ENCODE measurements around the gene UBE2L5.
"Not testable (repeated sequence)": the region's sequence is repeated elsewhere in the genome, so short reads cannot be mapped to it uniquely, and the experiment has no call there.

The UBE2L5 gene

DNA sequence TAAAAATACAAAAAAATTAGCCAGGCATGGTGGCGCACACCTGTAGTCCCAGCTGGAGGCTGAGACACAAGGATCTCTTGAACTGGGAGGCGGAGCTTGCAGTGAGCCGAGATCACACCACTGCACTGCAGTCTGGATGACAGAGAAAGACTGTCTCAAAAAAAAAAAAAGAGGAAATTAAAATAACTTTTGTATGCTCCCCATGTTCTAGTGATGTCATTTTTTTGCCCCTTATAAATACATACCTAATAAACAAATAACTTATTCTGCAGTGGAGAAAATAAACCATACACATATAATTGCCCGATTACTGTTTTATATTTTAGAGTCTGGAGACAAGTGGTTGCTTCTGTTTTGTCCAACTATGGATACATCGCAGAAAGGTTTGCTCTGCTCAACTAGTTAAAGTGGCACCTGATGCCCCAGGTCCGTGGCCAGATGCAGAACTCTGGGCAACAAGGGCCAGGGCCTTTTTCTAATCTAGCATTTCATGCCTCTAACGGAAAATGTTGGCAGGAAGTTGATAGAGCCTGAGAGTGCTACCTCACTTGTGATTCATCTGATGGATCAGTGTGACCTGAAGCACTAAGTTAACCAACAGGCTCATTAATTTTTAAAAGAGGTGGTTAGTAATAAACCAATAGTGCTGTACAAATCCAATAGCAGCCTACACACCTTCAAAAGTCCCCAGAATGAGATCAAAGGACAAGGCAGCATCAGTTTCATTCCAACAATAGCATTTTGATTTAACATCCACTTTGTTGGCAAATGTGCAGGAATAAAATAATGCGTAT, 18.8 kb downstream of the UBE2L5 start:
- DNase-seq = no peak

DNA sequence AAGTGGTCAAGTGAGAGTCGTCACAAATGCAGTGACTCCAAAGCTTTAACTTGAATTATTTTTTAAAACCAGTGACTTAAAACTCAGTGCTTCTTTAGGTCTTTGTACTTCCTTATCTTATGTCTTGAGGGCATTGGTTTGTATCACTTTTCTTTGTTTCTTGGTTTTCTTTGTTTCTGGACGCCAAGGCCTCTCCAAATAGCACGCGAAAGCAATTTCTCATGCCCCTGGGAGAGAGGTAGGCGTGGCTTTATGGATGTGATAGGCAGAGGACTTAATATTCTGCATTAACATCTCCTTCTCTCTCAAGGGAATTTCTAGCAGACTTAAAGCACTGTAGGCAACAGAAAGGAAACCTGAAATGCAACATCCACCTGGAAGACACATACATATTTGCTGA, 20.6 kb downstream of the UBE2L5 start:
- no peak for DNase-seq

DNA sequence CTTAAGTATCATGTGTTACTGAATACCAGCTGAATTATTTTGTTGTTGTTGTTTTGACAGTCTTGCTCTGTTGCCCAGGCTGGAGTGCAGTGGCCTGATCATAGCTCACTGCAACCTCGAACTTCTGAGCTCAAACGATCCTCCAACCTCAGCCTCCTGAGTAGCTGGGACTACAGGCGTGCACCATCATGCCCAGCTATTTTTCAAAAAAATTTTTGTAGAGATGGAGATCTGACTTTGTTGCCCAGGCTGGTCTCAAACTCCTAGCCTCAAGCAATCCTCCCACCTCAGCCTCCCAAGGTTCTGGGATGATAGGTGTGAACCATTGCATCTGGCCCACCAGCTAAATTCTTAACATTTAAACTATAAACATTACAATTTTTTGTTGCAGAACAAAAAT, 21.2 kb downstream of the UBE2L5 start:
- not testable (repeated sequence) for DNase-seq

DNA sequence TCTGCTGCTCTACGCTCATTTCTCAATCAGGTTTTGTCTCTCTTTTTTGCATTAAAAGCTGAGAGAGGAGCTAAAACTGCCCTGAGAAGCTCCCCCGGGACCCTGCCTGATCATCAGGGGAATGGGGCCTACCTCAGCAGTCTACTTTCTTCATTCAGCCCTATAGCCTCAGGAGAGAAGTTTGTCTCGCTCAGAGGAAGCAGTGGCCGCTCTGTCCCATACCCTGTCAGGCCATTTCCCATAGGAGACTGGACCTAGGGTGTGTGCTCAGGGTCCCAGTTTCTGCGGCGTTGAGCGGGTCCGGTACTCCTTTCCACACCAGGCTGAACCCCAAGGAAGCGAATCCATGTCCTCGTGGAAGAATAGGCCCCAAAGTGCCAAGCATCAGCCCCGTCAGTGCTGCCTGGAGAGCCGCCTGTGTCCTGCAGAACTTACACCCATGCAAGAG, 21.7 kb downstream of the UBE2L5 start:
- DNase-seq = no peak

DNA sequence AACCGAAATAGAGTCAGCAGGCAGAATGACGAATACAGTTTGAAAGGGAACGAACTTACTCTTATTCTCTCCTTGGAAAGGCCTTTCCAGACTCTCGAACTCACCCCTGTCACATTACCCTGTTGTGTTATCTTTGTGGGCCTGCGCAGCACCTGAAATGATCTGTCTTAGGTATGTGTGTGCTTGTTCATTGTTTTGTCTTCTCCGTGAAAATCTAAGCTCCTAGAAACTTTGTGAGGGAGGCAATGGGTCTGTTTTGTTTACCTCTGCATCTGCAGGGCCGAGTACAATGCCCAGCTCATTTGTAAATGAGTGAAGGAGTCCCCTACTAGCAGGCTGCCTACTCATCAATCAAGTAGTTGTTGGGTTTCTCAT, 23.8 kb downstream of the UBE2L5 start:
- no peak for DNase-seq

DNA sequence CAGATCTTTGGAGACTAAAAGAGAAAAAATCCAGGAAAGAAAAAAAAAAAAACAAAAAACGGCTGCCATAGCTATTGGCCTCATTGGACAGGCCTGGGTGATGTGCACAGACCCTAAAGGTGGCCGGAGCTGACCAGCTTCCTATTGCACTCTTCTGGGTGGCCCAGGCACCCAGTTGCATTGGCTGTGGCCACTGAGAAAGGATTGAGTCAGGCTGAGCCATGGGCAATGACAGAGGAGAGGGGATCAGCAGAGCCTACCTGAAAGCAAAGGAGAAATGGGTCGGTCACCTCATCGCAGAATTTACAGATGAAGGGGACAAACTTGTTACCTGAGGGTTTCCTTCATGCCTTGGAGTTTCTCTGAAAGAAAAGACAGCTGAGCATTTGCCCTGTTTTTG, 26.1 kb downstream of the UBE2L5 start:
- no peak for DNase-seq

DNA sequence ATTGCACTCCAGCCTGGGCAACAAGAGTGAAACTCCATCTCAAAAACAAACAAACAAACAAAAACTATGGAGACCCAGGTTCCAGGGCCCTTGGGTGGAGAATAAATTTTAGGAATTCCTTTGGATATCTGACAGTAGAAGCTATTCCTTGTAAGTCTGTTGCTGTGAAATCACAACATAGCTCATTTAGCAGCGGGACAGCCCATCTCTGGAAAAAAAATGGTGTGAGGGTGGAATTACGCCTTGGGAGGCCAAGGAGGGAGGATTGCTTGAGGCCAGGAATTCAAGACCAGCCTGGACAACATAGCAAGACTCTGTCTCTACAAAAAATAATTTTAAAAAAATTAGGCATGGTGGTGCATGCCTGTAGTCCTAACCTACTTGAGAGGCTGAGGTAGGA, 27.8 kb downstream of the UBE2L5 start:
- no peak for DNase-seq

DNA sequence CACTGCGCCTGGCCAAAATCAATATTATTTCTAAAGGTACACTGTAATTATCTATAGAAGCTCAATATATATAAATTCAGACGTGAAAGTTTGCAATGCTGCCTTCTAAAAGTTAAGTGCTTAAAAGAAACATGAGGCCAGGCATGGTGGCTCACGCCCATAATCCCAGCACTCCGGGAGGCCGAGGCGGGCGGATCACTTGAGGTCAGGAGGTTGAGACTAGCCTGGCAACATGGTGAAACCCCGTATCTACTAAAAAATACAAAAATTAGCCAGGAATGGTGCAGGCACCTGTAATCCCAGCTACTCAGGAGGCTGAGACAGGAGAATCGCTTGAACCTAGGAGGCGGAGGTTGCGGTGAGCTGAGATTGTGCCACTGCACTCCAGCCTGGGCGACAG, 29.2 kb downstream of the UBE2L5 start:
- DNase-seq = not testable (repeated sequence)

DNA sequence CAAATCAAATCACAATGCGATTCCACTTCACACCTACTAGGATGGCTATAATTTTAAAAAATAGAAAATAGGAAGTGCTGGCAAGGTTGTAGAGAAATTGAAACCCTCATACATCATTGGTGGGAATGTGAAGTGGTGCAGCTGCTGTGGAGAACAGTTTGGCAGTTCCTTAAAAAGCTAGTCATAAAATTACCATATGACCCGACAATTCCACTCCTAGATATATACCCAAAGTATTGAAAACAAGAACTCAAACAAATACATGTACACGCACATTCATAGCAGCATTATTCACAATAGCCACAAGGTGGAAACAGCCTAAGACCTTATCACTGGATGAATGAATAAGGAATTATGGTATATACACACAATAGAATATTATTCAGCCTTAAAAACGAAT, 31.4 kb downstream of the UBE2L5 start:
- peak; percentile 34 for DNase-seq

DNA sequence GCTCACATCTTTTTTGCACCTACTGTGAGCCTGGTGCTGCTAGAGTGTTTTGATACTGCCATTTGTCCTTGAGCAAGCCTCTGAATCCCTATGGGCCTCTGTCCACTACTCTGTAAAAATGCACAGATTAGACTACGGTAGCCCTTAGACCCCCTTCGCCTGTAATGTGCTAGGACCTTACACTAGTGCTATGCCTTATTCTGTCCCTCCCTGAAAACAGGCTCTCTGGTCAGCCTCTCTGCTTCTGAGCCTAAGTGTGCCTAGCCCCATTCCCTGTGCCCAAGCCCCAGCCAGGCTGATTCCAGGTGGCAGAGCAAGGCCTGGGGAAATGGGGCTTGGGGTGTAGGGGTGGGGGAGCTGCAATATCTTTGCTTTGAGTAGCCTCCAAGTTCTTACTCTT, 32.7 kb downstream of the UBE2L5 start:
- DNase-seq = no peak

DNA sequence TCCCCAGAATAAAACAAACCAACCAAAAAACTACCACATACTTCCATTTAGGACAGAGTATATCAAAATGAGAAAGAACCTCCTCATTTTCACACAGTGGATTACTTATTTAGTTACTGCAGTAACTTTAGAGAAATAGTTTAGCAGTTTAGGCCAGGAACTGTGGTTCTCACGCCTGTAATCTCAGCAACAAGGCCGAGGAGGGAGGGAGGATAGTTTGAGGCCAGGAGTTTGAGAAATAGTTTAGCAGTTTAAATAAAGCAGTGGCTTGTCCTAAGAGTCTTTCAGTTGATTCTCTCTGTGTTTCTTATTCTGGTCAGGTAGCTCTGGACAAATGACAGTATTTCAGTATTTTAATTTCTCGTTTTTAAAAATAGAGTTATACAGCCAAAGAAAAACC, 34.0 kb downstream of the UBE2L5 start:
- no peak for DNase-seq

DNA sequence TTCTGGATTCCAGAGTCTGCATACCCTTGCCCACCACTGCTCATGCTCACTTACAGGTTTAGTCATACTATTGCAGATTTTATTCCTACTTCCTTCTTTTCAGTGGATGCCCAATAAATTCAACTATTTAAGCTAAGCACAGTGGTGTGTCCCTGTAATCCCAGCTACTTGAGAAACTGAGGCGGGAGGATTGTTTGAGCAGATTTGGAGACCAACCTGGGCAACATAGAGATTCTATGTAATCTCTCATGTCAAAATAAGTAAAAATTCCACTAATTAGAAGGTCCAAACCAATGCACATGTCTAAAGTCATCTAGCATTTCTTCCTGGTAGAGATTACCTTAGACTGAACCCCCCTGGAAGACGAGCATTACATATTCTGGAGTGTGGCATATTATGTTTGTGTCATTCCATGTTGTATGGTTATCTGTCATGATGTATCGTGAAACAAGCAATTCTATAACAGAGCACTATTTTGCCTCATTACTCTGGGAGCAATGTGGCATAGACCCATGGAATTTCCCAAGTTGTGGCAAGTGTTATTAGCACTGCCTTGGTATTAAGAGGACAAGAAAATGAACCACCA, 35.1 kb downstream of the UBE2L5 start:
- no peak for DNase-seq

DNA sequence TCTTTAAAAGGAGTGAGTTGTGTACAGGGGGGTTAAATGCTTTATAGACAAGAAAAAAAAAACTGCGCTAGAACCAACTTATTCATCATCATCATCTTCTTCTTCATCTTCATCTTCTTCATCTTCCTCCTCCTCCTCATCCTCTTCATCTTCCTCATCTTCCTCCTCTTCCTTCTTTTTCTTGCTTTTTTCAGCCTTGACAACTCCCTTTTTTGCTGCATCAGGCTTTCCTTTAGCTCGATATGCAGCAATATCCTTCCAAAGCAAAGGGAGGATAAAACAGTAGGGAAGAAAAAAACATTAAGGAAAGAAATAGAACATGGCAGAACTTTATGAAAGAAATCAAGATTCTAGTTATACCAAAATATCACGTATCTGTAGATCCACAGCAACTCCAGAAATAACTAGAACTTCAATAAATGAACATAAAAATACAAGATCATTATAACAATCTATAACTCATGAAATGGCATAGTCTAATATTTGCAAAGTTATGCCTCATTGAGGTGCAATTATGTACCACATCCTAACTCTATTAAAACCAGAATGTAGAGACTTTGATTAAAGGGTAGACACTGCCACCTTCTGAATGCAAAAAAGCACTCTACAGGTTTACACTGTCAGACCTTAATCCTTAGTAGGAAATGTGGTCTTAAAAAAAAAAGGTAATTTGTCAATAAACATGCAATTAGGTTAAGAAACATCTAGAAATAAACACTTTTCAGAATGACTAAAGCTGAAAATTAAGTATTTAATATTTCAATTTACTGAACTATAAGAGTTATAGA, 39.2 kb downstream of the UBE2L5 start:
- not testable (repeated sequence) for DNase-seq

DNA sequence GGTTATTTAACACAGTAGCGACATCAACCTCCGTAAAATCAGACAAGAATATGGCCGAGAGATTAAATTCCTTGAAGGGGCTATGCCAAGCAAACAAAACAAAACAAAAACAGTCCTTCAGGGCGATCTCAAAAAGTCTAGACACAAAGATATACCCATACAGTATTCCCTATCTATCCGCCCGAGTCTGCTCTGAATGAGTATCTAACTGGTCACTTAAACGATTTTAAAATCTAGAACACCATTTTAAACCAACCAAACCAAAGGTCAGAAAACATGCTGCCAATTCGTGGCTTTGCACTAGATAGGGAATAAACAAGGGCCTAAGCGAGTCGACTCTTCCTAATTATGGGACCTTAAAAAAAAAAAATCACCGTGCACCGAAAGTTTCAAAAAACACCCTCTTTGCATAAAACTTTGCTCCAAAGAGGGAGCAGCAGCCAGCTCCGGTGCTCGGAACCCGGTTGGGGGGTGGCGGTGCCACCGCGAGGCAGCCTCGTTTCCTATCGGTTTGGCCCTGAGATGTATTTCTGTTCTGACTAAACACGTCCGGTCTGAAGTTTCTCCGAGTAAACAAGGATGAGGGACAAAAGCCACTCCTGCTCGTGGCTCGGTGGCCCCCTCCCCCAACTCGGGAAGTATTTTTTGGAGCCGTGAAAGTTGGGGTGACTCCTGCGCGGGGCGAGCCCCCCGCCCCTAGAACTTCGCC, 41.6 kb downstream of the UBE2L5 start:
- DNase-seq = no peak

DNA sequence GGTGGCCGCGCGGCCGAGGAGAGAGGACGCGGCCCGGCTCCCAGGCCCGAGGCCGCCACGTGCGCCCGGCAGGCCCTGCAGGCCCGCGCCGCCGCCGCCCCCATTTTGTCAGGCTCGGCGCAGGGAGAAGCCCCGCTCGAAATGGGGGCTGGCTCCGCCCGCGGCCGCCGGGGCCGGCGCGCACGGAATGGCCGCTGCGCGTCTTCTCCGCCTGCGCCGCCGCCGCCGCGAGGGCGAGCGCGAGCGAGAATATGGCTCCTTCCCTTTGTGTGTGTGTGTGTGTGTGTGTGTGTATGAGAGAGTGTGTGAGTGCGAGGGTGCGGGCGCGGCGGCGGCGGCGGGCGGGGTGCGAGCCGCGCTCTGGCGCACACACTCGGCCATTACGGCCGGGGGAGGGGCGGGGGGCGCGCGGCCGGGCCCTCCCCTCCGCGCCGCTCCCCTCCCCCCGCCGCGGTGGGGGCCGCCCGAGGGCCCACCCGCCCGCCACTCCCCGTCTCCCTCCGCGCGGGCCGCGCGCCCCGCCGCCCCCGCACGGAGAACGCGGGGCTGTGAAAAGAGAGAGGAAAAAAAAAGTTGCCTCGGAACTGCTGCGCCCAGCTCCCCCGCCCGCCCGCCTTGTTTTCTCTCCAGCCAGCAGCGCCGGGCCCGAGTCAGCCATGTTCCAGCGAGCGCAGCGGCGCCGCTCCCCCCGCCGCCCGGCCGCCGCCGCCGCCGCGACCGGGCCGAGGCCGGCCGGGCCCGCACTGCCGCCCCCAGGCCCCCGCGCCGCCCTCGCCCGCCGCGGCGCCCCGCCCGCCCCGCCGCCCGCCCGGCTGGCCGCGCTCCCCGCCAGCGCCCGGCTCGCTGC, 42.4 kb downstream of the UBE2L5 start:
- no peak for DNase-seq

DNA sequence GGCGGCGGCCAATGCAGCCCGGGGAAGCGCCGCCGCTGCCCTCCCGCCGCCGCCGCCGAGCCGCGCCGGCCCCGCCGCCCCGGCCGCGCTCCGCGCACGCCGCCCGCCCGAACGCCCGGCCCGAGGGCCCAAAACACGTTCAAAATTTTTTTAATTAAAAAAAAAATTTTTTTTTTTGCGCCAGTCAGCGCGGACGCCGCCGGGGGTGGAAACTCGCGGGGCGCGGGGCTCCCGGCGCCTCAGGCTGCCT, 43.0 kb downstream of the UBE2L5 start:
- DNase-seq = no peak

DNA sequence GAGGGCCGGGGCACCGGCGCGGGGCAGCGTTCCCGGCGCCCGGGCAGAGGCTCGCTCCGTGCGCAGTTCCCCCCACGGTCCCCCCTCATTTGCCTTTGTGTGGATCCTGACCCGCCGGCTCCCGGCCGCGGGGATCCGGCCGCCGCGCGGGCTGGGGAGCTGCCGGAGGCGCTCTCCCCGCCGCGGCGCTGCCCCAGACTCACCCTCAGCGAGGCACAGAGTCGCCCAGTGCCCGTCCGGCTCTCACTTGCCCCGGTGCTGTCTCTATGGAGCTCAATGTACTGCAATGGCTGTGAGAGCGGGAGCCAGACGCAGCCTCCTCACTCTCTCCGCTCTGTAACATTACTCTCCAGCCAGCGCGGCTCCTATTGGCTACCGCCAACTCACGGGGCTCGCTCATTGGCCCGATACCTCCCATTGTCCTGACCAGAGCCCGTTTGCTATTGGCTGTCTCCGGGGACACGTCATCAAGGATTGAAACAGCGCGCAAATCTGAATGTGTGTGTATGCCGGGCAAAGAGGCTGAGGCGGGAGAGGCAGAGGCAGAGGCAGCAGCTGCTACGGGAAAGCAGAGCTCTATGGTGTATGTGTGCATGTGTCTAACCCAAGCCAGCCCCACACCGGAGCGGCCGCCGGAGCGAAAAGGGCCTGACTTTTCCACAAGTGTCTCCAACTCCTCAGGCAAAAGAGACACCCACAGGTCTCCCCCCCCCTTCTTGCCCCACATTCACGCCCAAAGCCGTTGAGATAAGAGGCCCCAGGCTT, 43.5 kb downstream of the UBE2L5 start, which contains the start of gene HMGB1:
Gene HMGB1, minus strand, starts transcription at position 344 of the 765 bp plus-strand sequence. CDS start 2,256 bp downstream, outside the sequence.
- peak; percentile 94 for DNase-seq

DNA sequence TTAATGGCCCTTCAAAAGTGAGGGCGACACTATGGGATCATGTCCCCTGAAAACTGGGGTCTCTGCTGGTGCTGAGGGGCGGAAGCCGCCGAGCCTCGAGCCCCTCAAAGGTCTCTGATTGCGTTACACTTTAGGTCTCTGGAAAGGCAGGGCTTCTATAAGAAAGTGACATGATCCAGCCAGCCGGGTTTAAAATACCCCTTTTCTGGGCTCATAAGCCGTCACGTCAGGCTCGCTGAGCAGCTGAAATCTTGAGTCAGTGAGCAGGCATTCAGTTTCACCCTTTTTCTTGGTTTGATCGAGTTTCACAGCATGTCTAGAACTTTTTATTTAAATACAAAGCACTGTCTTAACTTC, 44.0 kb downstream of the UBE2L5 start:
- DNase-seq = no peak

DNA sequence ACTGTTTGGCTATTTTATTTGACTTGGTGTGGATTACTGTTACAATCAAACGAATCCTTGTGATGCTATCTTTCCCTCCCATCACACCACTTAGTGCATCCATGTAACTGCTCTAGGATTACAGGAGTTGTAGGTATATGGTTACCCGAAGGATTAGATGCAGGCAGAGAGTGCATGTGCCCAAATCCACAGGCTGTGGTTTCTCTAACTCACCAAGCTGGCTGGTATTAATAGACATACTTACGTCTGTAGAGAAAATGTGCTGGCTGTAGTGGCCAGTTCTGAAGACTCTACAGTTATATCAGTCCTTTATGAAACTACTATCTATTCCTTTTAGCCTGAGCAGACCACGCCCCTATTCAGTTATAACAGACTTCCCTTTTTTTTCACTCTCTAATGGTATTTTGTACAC, 44.6 kb downstream of the UBE2L5 start:
- peak; percentile 71 for DNase-seq

DNA sequence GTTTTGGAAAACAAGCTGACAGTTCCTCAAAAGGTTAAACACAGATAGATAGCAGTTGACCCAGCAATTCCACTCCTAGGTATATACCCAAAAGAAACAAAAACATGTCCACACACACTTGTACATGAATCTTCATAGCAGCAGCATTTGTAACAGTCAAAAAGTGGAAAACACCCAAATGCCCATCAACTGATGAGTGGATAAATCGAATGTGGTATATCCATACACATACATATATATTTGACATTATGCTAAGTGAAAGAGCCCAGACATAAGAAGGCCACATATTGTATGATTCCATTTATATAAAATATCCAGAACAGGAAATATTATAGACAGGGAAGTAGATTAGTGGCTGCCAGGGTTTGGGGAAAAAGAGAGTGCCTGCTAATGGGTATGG, 51.4 kb downstream of the UBE2L5 start:
- DNase-seq = no peak

DNA sequence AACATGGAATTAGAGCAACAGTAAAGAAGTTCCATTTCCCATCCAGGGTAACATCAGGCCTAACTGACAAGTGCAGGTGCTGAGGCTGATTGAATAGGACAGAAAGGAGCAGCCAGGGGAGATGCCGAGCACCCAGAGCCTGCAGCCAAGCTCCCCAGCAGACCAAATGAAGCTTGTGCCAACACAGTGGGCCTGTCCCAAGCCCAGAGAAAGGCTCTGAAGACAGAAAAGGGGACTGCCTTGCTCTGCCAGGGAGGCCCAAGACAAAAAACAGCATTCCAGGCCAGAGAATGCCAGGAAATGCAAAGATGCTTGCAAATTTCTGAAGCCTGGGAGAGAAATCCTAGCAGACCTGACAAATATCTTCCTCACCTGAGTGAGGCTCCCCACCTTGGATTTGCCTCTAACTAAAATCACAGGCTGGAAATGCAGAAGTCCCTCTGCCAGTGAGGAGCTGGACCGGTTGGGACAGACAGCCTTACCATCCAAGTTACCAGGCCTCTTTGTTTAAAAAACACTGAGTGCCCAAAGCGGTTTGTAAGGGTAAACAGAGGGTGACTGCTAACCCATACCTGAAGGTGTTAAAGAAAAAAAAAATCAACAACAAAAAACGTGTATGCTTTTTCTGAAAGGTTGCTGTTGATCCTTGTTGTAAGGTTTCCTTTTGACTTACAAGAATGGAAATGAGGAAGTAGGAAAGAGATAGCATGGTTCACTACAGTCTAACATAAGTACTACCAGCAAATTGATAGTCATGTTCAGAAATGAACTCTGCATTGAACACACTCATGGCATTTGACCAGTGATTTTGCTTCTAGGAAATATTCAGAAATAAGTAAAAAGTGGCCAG, 55.3 kb downstream of the UBE2L5 start:
- peak; percentile 40 for DNase-seq
